NB4 (cell line): ENCODE data around the gene FMNL3.

Experiments
- CTCF ChIP-seq: IDR thresholded peaks from one replicate; pipeline ENCODE4 v1.5.1; 2012; ENCODE audit warnings: low read depth, low read length
- MYC ChIP-seq: IDR thresholded peaks from 2 replicates; pipeline ENCODE4 v1.6.1; 2011; ENCODE audit warnings: low read depth, low read length
- POLR2A ChIP-seq: IDR thresholded peaks from 2 replicates; pipeline ENCODE4 v1.6.1; 2011; ENCODE audit warnings: mild to moderate bottlenecking; ENCODE audit not compliant: insufficient read length; ENCODE audit errors: extremely low read depth
- TF ChIP-seq, protein P1 (sequence below): IDR thresholded peaks from 2 replicates; pipeline ENCODE4 v1.6.1; 2011; ENCODE audit warnings: low read depth, low read length

- no peak for TF ChIP-seq POLR2A
- TF ChIP-seq CTCF = no peak
- TF ChIP-seq MYC = no peak
- TF ChIP-seq, protein P1, sequence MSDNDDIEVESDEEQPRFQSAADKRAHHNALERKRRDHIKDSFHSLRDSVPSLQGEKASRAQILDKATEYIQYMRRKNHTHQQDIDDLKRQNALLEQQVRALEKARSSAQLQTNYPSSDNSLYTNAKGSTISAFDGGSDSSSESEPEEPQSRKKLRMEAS = no peak
These were observed 1.6 kb upstream of the FMNL3 start for GRCh38 chr12:49708851-49709250.
